Stimulated activated CD8-positive, alpha-beta memory T cell treated with anti-CD3 and anti-CD28 coated beads, Interleukin-4, amount 100 ng/mL, for 4 hours (primary cell): Measurements from ENCODE around the gene CDKN2B-AS1.

Experiments
- DNase-seq, 2 donors: peaks; one replicate each; pipeline ENCODE4 v3.0.0-alpha.2; 2020; ENCODE audit warnings: low read depth in 2 of 2, low spot score in 1 of 2

CDKN2B-AS1 gene

DNA sequence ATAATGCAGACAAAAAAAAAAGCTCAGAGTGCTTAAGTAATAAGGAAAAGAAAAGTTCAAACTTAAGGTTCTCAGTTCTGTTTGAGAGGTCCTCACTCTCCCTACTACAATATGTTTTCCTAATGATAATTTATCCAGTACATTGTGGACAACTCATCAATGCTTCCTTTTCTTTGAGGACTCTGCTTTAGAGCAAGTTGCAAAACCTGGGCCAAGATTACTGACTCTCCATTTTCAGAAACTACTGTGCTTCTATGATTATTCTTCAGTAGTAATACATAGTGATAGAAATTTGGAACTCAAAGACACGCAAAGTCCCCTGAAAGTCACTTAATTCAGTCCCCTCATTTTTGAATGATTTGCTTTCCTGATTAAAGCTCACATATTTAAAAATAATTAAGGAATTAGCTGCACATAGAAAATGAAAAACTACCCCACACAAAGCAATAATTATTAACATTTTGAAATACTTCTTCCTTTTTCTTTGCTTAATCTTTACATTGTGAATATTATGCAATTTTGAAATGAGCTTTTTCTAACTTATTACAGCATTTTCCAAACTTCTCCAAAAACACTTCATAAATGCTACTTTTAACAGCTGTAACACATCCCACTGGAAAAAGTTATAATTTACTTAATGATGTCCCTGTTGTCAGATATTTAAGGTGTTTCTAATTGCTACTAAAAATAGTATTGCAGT is 11.6 kb upstream of the CDKN2B-AS1 start:
- DNase-seq: no peak

DNA sequence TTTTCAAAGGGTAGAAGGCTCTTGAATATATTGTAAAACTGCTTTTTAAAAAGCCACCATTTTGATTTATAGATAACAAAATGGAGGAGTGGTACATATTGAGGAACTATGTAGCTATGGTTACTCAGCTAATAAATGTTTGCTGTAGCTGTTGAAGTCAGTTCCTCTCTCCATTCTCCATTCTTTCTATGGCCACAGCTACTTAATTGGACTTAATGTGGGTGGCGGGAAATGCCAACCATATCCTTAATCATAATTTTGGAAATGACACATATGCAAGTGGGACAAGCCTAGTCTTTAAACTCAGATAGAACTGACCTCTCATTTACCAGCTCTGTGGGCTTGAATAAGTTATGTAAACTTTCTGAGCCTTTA is 11.0 kb upstream of the CDKN2B-AS1 start:
- DNase-seq: no peak

DNA sequence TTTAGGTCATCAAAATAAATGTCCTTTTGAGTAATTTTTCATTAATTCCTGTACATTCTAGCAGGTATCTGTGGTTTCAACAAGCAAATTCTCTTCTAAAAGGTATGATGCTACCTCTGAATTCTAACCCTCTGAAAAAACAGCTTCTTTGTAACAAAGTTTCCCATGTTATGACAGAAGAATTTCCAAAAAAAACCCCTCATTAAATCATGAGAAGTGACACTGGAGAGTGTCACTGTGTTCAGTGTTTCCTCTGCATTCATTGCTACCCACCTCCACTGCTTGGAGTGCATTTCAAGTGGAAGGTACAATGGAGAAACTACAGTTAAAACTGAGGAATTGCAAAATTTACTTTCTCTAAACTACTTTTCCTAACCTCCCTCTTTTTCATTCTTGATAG is 10.5 kb upstream of the CDKN2B-AS1 start:
- DNase-seq: no peak

DNA sequence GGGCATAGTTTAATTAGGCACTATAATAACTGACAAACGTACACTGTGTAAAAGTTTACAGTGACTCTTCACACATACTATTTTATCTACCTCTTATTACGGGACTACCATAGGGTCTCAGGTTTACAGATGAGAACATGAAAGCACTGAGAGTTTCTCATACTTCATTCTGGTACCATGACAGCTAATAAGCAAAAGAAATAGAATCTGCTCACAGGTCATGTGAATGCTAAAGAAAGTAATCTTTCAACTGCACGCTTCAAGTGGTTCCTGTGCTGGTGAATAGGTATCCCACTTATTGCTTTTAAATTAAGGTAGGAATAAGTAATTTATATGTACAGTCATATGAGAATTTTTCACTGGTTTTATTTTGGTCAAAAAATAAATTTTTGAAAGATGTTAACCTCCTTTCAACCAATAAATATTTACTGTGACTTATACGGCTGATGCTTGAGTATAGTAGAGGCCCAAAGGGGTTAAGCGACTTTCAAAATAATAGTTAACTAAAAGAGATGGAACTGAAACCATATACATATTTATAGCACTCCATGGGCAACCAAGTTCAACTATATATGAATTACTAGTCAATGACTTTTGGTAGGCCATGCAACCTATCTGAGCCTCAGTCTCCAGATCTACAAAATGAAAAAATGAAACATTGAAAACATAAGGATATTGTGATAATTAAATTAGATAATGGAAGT is 8.5 kb upstream of the CDKN2B-AS1 start:
- no peak for DNase-seq

DNA sequence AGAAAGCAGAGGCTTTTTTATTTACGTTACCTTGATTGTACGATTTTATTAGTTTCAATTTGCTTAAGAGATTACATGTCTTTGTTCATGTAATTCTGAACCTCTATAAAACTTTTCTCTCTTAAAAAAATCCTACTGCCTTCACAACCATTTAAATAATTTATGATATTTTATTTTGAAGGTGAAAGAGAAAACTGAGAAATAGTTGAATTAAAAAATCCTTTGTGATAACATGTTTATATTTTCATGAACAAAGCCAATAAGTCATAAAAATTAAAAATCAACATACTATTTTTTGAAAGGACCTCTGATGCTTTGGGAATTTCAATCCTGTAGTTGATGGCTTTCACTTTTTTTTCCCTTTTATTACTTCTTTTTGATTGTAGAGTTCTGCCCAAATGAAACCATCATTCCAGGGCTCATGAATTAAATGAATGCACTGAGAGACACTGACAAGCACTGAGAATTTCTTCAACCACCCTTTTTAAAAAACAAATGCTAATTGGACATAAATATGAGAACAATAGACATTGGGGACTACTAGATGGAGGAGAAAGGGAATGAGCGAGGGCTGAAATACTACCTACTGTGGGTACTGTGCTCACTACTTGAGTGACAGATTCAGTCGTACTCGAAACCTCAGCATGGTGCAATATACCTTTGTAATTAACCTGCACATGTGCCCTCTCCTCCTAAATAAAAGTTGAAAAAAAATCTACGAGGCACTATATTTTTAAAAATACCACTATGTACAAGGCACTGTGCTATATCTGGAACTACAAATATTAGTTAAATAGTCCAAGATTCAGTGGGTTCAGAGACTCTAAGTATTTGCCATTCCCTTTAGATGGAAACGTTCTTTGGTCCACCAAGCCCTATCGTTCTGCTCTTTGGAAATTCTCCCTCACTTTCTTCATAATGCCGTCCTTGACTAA is 6.3 kb upstream of the CDKN2B-AS1 start:
- no peak for DNase-seq

DNA sequence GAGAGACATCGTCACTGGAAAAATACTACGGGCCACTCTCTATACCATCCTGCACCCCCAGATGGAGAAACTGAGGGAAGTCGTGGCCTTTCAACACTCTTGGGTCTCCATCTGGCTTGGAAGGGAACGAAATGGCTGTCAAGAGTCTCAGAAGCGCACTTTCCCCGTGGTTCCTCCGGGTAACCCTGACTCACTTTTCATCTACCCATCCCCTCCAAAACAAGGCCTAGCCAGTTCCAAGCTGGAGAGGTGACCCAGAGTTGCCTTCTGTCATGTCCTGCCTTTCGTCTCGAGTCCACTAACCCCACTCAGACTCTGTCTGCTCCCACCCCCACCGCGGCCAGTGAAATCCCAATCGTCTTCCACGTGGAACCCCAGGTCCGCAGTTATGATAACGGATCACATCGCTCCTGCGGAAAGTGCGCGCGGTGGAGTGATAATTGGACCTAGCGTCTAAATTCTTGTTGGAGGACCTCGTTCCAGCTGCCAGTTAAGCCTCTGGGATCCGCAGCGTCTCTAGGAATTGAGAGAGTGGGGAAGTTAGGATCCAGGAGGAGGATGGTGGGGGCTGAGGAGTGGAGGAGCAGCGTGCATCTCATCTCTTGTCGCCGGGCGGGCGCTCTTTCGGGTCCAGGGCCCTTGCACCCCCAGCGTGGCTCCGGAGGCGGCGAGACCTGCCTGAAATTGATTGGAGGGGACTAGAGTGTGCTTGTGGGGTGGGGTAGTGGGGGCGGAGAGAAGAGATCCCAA is 5.0 kb upstream of the CDKN2B-AS1 start:
- DNase-seq: no peak

DNA sequence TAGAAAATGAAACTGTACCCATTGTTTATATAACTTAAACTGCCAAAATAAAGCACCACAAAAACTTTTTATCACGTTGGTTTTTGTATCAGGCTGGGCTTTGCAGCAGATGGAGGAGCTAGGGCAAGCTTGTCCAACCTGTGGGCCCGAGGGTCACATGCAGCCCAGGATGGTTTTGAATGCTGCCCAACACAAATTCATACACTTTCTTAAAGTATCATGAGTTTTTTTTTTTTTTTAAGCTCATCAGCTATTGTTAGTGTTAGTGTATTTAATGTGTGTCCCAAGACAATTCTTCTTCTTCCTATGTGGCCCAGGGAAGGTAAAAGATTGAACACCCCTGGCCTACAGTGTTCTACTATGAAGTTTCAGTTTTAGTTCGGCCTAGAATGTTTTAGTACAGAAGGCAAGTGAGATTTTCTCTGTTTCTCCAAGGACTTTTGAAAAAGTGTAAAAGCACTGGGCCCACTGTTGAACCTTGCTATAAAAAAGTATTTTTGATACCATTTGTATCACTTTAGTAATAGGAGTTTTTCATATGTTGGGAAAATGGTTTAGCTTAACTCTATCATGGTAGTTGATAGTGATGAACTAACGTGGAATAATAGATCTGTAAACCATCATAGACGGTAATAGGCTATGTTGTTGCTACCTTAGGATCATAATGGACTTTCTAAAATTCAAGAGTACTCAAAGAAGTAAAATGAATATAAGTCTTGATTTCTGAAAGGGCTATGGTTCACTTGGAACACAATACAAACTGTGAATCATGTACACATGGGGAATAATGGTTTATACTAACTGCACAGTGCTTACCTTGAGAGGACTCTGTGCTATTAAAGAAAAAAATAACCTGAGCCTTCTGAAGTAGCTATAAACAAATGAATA is 3.3 kb upstream of the CDKN2B-AS1 start:
- no peak for DNase-seq

GRCh38 chr9:21993007-21993406 is 1.6 kb upstream of the CDKN2B-AS1 start:
- no peak for DNase-seq

GRCh38 chr9:21993893-21994555 is 567 bp upstream of the CDKN2B-AS1 start, which contains the start of gene CDKN2A:
Gene CDKN2A (minus strand): TSS chr9:21994392.
- DNase-seq: no peak

- peak in 1 of 2 donors; percentile 57 for DNase-seq
These were observed 545 bp downstream of the CDKN2B-AS1 start for GRCh38 chr9:21995006-21995665.

- DNase-seq: no peak
These were observed 1.2 kb downstream of the CDKN2B-AS1 start for GRCh38 chr9:21995666-21996398.

GRCh38 chr9:21996438-21996837 is 1.8 kb downstream of the CDKN2B-AS1 start:
- no peak for DNase-seq

GRCh38 chr9:21996858-21997257 is 2.3 kb downstream of the CDKN2B-AS1 start:
- DNase-seq: no peak

DNA sequence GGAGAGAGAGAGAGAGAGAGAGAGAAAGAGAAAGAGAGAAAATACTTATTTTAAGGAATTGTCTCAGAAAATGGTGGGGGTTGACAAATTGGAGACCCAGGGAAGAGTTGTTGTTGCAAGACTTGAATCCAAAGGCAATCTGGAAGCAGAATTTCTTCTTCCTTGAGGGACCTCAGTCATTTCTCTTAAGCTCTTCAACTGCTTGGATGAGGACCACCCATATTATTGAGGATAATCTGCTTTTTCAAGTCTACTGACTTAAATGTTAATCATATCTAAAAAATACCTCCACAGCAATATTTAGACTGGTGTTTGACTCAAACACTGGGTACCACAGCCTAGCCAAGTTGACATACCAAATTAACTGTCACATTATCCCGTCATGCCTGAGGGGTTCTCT is 2.9 kb downstream of the CDKN2B-AS1 start:
- DNase-seq: no peak

DNA sequence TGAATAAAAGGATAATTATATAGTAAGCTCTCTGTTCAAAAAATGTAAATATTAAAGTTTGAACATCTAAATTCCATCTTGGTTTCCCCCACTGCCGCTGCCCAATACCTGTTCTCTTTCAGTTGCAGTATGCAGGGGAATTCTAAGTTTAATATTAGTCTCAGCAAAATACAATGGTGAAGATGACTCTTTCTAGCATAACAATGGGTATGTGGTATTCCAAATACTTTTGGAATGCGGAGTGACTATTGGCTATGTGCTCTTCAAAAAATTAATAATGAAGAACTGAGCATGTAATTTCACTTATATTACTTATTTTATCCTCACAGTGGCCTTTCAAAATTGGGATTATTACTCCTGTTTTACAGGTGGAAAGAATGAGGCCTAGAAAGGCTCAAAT is 3.4 kb downstream of the CDKN2B-AS1 start:
- no peak for DNase-seq

GRCh38 chr9:22002038-22002437 is 7.4 kb downstream of the CDKN2B-AS1 start:
- no peak for DNase-seq

DNA sequence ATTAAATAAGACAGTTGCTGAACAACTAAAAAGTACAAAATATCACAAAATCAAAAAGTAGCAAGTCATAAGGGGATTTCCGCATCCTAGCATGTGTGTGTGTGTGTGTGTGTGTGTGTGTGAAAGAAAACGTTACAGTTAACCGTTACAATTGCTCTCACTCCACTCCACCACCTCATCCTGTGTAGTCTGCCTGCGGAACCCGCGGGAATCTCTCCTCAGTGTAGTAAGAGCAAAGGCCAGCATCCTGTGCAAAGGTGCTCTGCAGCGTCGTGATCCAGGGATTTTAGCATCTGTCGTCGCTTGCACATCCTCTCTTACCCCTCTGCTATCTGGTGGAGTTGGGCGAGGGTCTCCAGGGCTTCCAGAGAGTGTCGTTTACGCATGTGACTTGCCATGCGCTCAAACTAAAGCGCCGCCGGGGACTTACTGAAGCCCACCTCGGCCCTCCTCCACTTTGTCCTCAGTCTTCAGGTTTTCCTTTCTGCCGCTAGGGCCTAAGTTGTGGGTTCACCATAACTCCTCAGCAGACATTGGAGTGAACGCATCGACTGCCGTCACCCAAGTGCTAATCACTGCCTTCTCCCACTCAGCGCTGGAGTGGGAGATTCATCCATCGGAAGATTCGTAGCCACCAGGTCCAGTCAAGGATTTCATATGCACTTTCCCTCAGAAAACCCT is 10.6 kb downstream of the CDKN2B-AS1 start:
- no peak for DNase-seq
